Astrocyte (in vitro differentiated cells and primary cell): ENCODE measurements around the gene INPP5F. TPM values are rescaled to one million over a fixed set of nuclear protein-coding genes. Genes with fewer than 3 reads are reported as not detected.

Experiments used
- DNase-seq: peaks from one replicate; pipeline ENCODE4 v3.0.0-alpha.2; 2010; ENCODE audit warnings: low read depth
- FAIRE-seq: peaks from 2 replicates; lab custom pipeline; 2011; peaks lifted over from hg19 to GRCh38; lab: Jason Lieb, UNC
- H2AFZ ChIP-seq: 2 replicates; pipeline ENCODE4 v1.6.0; 2012; ENCODE audit warnings: low read depth, low read length, inconsistent platforms
- H3K27ac ChIP-seq: 2 replicates; pipeline ENCODE4 v1.5.1; 2011; ENCODE audit warnings: low read depth, low read length, inconsistent platforms
- H3K27me3 ChIP-seq: 2 replicates; pipeline ENCODE4 v1.6.0; 2011; ENCODE audit warnings: low read length, inconsistent platforms; ENCODE audit not compliant: insufficient read depth
- H3K36me3 ChIP-seq: 2 replicates; pipeline ENCODE4 v1.5.1; 2011; ENCODE audit warnings: low read length, inconsistent platforms; ENCODE audit not compliant: insufficient read depth
- H3K4me1 ChIP-seq: 2 replicates; pipeline ENCODE4 v1.5.1; 2011; ENCODE audit warnings: low read length, inconsistent platforms; ENCODE audit not compliant: insufficient read depth
- H3K4me2 ChIP-seq: 2 replicates; pipeline ENCODE4 v1.6.0; 2012; ENCODE audit warnings: low read length, inconsistent platforms
- H3K4me3 ChIP-seq: 2 replicates; pipeline ENCODE4 v1.5.1; 2011; ENCODE audit warnings: low read depth, mild to moderate bottlenecking, low read length, inconsistent platforms; ENCODE audit not compliant: insufficient read depth
- H3K79me2 ChIP-seq: 2 replicates; pipeline ENCODE4 v1.6.0; 2012; ENCODE audit warnings: mild to moderate bottlenecking, low read length, inconsistent platforms; ENCODE audit not compliant: insufficient read depth
- H3K9ac ChIP-seq: 2 replicates; pipeline ENCODE4 v1.6.0; 2012; ENCODE audit warnings: mild to moderate bottlenecking, low read length, inconsistent platforms
- H3K9me3 ChIP-seq: 2 replicates; pipeline ENCODE4 v1.5.1; 2012; ENCODE audit warnings: low read depth, mild to moderate bottlenecking, low read length, inconsistent platforms; ENCODE audit not compliant: insufficient read depth
- H4K20me1 ChIP-seq: 2 replicates; pipeline ENCODE4 v1.6.0; 2012; ENCODE audit warnings: low read length, inconsistent platforms; ENCODE audit not compliant: insufficient read depth
- H3K27ac Mint-ChIP-seq: one replicate; pipeline ENCODE4 v1.8.0; 2021; ENCODE audit warnings: mild to moderate bottlenecking, mixed read lengths; ENCODE audit not compliant: unreplicated experiment
- H3K27me3 Mint-ChIP-seq: one replicate; pipeline ENCODE4 v1.8.0; 2021; ENCODE audit warnings: low read depth, mixed read lengths; ENCODE audit not compliant: unreplicated experiment
- H3K36me3 Mint-ChIP-seq: one replicate; pipeline ENCODE4 v1.8.0; 2021; ENCODE audit warnings: low read depth, mixed read lengths; ENCODE audit not compliant: unreplicated experiment
- H3K4me1 Mint-ChIP-seq: one replicate; pipeline ENCODE4 v1.8.0; 2021; ENCODE audit warnings: low read depth, mixed read lengths; ENCODE audit not compliant: unreplicated experiment
- H3K4me3 Mint-ChIP-seq: one replicate; pipeline ENCODE4 v1.8.0; 2021; ENCODE audit warnings: mild to moderate bottlenecking, moderate library complexity, mixed read lengths; ENCODE audit not compliant: unreplicated experiment
- H3K9me3 Mint-ChIP-seq: one replicate; pipeline ENCODE4 v1.8.0; 2021; ENCODE audit warnings: mild to moderate bottlenecking, mixed read lengths; ENCODE audit not compliant: unreplicated experiment
- CTCF ChIP-seq: IDR thresholded peaks from 2 replicates; pipeline ENCODE4 v1.5.1; 2011; ENCODE audit warnings: low read depth, mild to moderate bottlenecking, inconsistent platforms, low read length, moderate library complexity; ENCODE audit not compliant: insufficient read depth
- EZH2 ChIP-seq: IDR thresholded peaks from 2 replicates; pipeline ENCODE4 v1.6.1; 2012; ENCODE audit warnings: mild to moderate bottlenecking, low read length, inconsistent platforms; ENCODE audit not compliant: insufficient read depth
- total RNA-seq: library from RNA; stranded (reverse); gene quantifications from 2 replicates; pipeline ENCODE4 v1.2.1, GENCODE V29; 2021

Gene INPP5F
- total RNA-seq, 1 donor from 2014 or later: 101 TPM

GRCh38 chr10:119677904-119678755 lies 47.7 kb upstream of the INPP5F start:
- Mint-ChIP-seq H3K4me3 (no peak overlapping the region), H3K9me3 (no peaks in the 10 kb centered on the region), H3K27ac (no peak overlapping the region), H3K36me3 (peaks cover 23% of the 10 kb centered on the region), H3K4me1 (peaks cover 21% of the 10 kb centered on the region), H3K27me3 (no peaks in the 10 kb centered on the region)
- Histone ChIP-seq H3K4me3 (no peak overlapping the region), H3K27ac (peak overlapping the region; percentile 83), H3K4me2 (peak overlapping the region; percentile 32), H3K36me3 (peaks cover 30% of the 10 kb centered on the region), H3K9ac (peak overlapping the region; percentile 63), H3K4me1 (peaks cover 44% of the 10 kb centered on the region), H4K20me1 (peaks cover 48% of the 10 kb centered on the region), H3K79me2 (peaks cover 29% of the 10 kb centered on the region), H2AFZ (no peak overlapping the region), H3K27me3 (no peaks in the 10 kb centered on the region), H3K9me3 (no peaks in the 10 kb centered on the region)
- DNase-seq (no peak), FAIRE-seq (no peak)
- TF ChIP-seq EZH2: no peak
- TF ChIP-seq CTCF: no peak

GRCh38 chr10:119679480-119679829 lies 46.4 kb upstream of the INPP5F start:
- no peak overlapping the region for H3K4me3 Mint-ChIP-seq
- H3K4me1 Mint-ChIP-seq: peaks cover 19% of the 10 kb centered on the region
- H3K36me3 Mint-ChIP-seq: peaks cover 13% of the 10 kb centered on the region
- no peaks in the 10 kb centered on the region for H3K27me3 ChIP-seq
- H3K27ac Mint-ChIP-seq: no peak overlapping the region
- no peak for TF ChIP-seq CTCF
- H3K9me3 ChIP-seq: no peaks in the 10 kb centered on the region
- peak overlapping the region; percentile 74 for H3K4me2 ChIP-seq
- FAIRE-seq (no peak), DNase-seq (no peak)
- peak overlapping the region; percentile 83 for H3K27ac ChIP-seq
- no peaks in the 10 kb centered on the region for H3K27me3 Mint-ChIP-seq
- H3K4me1 ChIP-seq: peaks cover 44% of the 10 kb centered on the region
- H2AFZ ChIP-seq: no peak overlapping the region
- no peak overlapping the region for H3K4me3 ChIP-seq
- H4K20me1 ChIP-seq: peaks cover 35% of the 10 kb centered on the region
- H3K36me3 ChIP-seq: peaks cover 17% of the 10 kb centered on the region
- peak overlapping the region; percentile 3 for H3K9ac ChIP-seq
- no peaks in the 10 kb centered on the region for H3K9me3 Mint-ChIP-seq
- peaks cover 19% of the 10 kb centered on the region for H3K79me2 ChIP-seq

- H3K4me1 Mint-ChIP-seq: peaks cover 19% of the 10 kb centered on the region
- Histone ChIP-seq H3K4me2 (peak overlapping the region; percentile 74), H3K9me3 (no peaks in the 10 kb centered on the region), H3K27ac (peak overlapping the region; percentile 66), H3K79me2 (peaks cover 18% of the 10 kb centered on the region), H3K27me3 (no peaks in the 10 kb centered on the region), H3K4me1 (peaks cover 44% of the 10 kb centered on the region), H3K9ac (peak overlapping the region; percentile 8), H4K20me1 (peaks cover 29% of the 10 kb centered on the region), H3K4me3 (peak overlapping the region; percentile 15), H2AFZ (no peak overlapping the region), H3K36me3 (peaks cover 16% of the 10 kb centered on the region)
- no peak for TF ChIP-seq EZH2
- TF ChIP-seq CTCF: no peak
- FAIRE-seq (peak; percentile 96), DNase-seq (peak; percentile 78)
- no peak overlapping the region for H3K4me3 Mint-ChIP-seq
- peak overlapping the region; percentile 85 for H3K27ac Mint-ChIP-seq
- H3K27me3 Mint-ChIP-seq: no peaks in the 10 kb centered on the region
- H3K36me3 Mint-ChIP-seq: peaks cover 13% of the 10 kb centered on the region
- H3K9me3 Mint-ChIP-seq: no peaks in the 10 kb centered on the region
Observed at GRCh38 chr10:119680050-119680449, 45.8 kb upstream of the INPP5F start.
